A673 (cell line): ENCODE results near the gene NRXN2.

Experiments used
- CTCF ChIP-seq: fragments of 300-800, 200-600 bp; sonication (generic); conservative IDR thresholded peaks from 2 replicates; pipeline ENCODE4 v1.5.1; 2017; ENCODE audit warnings: low read depth, mild to moderate bottlenecking, antibody characterized with exemption, low read length, moderate library complexity, mixed read lengths
- EZH2 ChIP-seq: fragments of 200-600 bp; sonication (generic); IDR thresholded peaks from 2 replicates; pipeline ENCODE4 v1.6.1; 2017; ENCODE audit warnings: borderline replicate concordance, low read depth, mild to moderate bottlenecking, mixed read lengths, antibody characterized with exemption, low read length; ENCODE audit not compliant: poor library complexity, severe bottlenecking

GRCh38 chr11:64714666-64715065 is 8.3 kb downstream of the NRXN2 start:
- no peak for TF ChIP-seq CTCF
- TF ChIP-seq EZH2, result no peak
